IPS-NIHi7 (cell line): ENCODE data around the gene PDGFD.

Source experiments
- DNase-seq: peaks from one replicate; pipeline ENCODE4 v3.0.0; 2012; ENCODE audit warnings: mixed read lengths; ENCODE audit errors: extremely low spot score

PDGFD gene

DNA sequence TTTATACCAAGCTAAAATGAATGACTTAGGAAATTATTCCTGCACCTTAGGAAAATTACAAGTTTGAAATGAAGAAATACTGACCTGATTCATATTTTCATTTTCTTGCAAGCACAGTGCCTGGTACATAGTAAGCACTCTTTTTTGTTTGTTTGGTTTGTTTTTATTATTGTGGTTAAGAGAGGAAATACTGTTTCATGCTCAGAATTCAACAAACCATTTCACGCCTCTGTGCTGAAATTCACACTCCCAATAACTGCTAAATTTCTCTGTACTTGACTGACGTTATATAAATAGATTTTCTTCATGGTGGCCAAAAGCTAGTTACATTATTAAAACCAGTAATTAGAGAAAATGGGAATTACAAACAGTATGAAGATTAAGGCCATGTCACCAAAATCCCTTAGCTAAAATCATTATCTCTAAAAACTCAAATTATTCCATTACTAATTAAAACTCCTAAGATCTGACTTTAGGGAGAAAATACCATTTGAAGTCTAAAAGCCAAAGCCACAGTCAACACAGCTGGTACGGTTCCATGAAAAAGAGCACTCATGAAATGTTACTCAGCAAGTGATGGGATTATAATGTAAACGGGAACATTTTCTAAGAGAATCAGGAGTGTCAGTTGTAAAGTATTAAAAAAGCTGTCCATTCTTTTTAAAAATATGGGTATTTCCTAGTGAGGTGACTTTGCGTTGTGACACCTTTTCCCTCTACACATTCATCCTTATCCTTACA, 205.3 kb downstream of the PDGFD start:
- DNase-seq: no peak

DNA sequence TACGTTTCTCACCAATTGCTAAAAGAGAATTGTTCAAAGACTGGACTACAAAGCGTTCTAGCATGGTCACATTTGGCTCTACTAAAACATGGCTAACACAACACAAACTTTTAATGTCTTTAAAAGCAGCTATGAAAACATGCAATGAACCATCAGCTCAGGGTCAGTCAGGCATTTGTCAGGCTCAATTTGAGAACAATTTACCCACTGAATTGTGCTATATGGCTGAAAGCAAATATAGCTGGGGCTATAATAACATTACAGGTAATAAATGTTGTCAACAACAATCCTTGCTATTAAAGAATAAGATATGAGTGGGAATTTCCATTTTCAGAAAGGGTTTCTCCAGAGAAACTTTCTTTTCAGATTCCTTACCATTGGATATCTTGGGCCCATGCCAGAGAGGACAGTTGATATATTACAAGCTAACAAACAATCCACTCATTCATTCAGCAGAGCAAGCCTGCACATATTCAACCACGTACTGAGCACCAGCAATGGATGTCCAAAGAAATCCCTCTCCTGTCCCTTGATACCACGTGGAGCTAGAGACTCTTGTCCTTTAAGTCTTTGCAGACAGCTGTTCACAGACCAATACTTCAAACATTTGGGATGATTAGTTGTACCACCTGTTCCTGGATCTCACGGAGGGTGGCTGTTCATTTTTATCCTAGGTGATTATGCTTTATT, 210.0 kb downstream of the PDGFD start:
- DNase-seq: no peak

DNA sequence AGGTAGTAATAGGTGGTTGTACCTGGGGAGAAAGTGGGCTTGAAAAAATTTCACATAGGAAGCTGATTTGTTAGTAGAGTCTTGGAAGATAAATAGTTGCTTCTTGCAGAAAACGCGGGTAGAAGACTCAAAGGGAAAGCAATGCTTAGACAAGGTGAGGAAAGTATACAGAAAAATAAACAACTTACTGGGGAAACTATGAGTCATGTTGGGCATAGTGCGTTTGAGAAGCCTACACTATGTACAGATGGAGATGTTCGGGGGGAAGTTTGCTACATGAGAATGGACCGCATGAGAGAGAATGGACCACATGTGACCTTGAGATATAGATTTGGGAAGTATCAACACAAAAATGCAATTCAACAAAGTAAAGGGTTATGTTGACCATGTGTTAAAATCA, 214.2 kb downstream of the PDGFD start:
- DNase-seq: no peak

DNA sequence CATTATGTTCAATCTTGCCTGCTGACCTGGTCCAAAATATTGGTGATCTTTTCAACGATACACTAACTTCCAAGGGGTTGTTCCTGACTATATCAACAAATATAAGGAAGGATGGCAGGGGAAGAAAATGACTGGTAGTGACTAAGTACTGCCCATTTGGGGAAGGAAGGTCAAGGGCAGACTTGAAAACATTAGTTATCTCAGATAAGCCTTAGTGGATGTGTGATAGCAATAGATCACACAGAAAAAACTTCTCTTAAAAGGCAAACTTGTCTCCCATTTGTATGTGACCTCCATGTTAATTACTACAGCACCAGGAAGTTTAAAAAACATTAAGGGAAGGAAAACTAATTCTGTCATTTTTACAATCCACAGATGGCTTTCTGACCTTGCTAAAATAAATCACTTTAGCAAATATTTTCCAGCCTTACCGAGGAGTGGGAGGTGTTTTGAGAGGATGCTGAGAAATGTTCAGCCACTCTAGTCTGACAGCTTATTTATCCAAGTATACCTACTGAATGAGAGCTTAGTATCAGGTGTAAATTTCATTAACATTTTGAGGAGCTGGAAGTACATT, 215.7 kb downstream of the PDGFD start:
- DNase-seq: no peak

DNA sequence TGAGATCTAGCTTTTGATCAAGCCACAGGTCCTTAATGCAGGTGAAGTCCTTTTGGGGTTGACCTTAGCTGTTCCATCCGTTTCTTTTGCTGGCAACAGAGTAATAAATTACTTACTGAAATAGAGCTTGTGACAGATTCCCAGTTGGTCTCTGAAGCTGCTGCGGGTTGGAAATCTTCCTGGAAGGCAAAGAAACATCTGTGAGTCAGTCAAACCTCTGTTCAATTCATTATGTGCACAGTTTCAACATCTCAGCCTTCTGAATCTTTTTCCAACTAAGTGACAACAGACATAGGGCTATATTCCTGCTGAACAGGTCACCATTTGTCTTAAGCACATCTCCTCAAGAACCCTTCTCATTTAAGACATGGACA, 216.4 kb downstream of the PDGFD start:
- DNase-seq: no peak

DNA sequence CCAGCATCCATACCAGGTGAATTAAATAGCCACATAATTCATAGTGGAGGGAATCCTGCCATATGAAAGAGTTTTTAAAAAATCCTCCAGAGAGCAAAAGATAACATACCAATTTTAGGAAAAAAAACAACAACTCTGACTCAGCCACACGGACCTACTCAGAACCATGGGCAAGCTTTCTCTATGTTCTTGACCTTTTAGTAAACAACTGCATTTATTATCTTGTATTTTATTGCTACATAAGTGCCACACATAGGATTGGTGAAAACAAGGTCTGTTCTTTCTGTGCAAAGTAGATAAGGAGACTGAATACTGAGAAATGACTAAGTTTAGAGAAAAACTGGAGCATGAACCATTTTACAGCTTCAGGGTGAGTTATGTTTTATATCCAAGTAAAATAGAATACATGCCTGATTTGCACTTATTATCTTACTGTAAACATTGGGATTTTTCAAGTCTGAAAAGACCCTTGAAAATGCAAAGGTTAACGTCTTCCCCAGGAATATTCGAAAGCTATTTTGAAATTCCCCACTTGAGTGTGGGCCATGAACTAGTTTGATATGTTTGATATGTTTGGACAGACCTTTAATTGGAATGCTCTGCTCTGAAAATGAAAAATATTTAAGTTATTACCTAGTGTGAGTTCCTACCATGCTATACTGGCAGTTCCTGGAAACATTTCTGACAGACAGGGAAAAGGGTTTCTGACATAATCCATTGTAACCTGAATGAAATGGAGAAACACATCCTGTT, 217.0 kb downstream of the PDGFD start:
- DNase-seq: no peak

DNA sequence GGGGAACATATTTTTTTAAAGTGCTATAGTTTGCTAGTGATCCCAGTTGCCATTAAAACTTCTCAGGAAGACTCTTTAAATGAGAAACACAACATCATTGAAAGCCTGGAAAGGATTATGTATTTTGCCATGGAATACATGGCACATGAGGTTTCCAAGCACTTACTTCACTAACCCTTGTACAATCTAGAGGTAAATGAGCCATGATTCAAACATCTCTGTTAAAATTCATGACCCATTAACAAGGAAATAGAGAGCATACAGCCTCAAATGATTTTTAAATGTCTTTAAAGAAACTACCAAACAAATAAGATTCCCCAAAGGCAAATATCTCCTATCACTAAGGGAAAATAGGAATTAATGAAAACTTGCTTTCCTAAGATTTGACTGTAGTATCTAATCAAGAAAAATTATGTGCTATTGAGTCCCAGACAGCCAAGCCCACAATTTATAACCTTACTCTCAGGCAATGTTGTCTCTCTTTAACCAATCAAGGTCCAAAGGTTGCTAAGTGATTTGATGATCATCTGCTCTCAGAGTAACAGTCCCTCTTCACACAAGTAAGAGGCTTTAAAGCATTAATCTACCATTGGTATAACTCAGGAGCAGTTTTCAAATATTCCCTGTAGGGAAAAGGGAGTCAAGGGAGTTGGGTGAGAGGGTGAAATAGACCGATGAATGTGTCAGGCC, 219.6 kb downstream of the PDGFD start:
- DNase-seq: no peak

DNA sequence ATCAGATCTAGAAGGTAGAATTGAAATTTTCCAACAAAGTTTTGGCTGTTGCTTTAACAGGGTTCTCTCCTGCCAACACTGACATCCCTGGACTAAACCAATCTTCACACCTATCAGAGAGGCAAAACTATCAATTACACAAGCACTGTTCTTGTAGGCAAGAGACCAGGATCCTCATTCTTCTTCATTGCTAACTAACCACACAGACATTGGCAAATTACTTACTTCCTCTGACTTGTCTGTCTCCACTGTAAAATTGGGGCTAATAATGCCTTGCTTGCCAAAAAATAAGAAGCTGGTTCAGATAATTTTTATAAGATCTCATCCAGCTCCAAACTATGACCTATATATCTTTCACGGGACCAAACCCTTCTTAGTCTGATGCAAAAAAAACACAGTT, 221.3 kb downstream of the PDGFD start:
- DNase-seq: no peak

DNA sequence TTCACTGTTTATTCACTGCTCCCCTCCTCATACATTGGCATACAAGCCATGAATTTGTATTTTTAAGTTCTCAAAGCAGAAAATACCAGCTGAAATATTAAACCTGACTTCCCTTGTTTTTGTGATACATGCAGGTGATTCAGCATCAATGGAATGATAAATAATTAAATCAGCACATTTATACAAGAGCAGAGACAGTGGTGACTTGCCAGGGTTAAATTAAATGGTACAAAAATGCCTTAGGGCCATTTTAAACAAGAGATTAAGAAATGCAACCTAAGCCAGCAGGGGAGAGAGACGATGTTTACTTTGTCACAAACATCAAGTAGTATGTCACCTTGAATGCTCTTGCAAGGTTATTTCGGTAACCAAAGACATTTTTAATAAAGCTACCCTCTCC, 223.4 kb downstream of the PDGFD start:
- DNase-seq: no peak

DNA sequence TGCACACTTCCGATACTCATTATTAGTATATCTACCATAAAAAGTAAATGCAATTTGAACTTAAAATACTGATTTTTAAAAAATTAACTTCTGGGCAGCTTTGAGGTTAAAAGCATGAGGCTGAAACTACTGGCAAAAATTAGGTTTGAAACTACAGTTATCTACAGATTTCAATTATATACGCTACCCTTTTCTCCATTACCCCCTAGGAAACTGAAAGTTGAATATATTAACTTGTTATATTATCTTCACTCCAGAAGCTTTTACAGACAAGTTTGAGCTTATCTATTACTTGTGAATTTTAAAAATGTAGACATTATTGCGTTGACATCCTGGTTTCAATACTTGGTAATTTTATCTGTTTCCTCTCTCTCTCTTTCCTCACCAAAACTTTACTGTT, 224.3 kb downstream of the PDGFD start:
- no peak for DNase-seq

DNA sequence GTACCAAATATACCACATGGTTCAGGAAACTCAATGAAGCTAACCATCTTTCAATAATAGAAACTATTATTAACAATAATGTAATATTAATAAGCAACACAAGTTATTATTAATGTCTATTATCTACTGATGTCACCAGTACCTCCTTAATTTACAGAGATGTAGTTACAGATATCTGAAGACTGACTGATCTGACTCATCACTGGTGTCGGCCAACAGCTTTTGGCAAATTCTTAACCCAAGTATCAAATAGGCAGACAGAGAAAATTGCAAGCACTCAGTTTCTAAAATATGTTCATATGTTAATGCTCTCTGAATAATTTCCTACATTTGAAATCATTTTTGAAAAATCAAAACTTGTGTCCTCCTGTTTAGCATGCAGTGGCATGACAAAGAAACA, 227.9 kb downstream of the PDGFD start:
- DNase-seq: no peak

DNA sequence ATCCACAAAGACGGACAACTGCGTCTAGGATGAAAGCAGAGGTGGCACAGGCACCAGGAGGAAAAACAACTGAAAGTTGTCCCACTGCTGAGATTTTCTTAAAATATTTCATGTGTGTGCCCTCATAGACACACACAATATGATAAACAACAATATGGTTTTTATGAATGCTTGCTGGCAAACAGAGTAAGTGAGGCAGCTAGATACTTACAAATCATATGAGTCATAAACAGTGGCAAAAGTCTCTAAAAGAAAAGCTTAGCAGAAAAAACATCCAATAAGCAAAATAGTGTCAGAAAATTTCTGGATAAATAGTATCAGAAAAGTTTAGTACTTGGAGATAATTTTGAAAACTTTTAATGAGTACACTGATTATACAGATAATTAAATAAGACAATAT, 228.7 kb downstream of the PDGFD start:
- no peak for DNase-seq

DNA sequence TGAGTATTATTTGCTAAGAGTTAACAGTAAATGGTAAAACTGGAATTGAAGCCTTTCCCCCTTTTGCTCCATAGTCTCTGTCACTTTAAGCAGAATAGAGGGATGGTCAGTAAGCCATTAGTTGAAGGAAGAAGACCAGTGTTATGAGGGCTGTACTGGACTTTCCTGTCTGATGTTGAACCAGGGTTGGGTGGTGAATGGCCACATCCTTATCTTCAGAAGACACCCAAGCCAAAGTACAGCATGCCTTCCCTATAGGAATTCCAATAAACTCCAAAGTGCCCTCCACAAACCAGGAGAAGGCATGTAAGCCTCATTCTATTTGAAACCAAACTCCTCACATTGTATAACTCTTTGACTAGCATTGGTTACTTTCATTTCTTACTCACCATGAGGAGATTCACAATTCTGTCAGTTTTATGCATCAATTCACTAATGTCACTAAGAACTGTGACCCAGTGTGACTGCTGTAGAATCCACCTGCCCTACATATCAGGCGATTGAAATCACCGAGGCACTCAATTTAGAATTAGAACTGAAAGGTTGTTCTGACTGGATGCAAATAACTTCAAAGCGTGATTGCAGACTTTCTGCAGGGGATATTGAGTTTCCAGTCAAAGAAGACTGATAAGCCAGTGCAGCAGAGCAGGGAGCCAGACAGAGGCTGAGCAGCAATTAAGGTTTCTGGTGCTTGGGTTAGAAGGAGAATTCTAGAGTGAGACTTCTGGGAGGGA, 234.6 kb downstream of the PDGFD start:
- DNase-seq: no peak

DNA sequence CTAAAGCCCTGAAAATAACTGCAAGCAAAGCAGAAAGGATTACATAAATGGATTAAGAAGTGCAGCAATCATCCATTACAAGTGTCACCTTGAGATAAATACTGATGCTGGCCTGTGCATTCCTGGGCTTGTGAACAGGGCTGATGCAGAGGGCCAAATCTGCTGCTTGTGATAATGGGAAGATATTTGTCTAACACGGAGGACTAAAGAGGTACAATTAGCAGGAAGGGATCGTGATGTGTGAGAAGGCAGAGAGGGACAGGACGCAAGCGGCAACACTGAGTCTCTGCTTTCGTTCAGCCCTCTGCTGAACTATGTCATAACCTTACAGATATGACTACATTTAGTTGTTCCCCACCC, 235.2 kb downstream of the PDGFD start:
- no peak for DNase-seq

DNA sequence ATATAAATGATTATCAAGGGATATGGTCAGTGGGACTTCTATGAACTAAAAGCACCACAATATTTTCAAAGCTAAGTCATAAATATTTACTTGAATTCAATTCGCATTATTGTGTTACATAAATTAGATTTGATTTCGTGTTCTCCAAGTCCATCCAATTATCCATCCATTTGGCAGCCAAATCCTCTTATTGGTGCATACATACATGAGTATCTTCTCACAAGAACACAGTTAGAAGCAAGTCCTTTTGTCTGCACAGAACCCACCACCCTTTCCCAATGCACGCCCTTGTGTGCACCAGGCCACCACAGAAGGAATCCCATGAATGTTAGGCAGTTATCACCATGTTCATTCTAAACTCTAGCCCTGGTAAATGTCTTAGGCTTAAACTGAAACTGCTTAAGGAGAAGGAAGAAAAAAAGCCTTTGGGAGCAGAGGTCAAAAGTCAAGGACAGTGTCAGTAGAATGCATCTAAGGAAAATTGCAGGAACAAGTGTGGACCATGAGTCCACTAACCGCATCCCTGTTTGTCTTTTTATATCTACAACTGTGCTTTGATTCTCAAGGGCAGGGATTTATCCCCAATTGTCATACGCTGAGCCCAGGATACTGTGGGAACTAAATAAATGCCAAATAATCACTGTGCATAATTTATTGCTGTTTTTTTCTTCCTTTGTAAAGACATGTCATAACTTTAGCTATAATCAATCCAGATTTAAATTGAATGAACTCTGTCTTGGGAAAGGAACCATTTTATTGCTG, 235.7 kb downstream of the PDGFD start:
- no peak for DNase-seq

DNA sequence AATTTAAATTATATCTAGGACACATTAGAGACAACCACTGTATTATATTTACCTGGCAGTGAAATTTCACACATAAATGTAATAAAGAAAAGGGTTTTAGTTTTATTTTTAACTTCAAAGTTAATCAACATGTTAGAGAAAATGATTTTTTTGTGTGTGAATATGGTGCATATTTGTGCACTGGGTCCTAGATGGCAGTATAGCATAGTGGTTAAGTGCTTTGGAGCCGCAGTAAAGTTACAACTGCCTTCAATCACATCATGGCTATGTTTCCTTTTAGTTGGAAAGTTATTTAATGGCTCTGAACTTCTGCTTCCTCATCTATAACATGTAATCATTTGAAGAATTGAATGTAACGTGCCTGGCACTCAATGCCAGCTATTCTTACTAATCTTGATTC, 236.4 kb downstream of the PDGFD start:
- DNase-seq: no peak

DNA sequence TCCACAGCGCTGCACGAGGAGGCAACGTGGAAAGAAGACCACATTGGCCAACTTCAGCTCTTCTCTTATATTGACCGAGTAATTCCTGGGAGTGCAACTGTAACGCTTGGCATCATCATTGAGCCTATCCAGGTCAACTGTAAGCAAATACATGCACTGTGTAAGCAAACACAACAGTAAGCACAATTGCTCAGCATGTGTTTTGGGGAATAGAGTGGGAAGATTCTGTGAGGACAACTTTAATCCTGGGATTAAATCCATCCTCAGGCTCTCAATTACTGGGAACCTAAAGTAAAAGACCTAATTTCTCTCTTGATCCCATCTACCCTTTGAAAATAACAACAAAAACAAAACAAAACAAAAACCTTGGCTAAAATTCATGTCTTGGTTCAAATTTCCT, 237.0 kb downstream of the PDGFD start:
- DNase-seq: no peak

DNA sequence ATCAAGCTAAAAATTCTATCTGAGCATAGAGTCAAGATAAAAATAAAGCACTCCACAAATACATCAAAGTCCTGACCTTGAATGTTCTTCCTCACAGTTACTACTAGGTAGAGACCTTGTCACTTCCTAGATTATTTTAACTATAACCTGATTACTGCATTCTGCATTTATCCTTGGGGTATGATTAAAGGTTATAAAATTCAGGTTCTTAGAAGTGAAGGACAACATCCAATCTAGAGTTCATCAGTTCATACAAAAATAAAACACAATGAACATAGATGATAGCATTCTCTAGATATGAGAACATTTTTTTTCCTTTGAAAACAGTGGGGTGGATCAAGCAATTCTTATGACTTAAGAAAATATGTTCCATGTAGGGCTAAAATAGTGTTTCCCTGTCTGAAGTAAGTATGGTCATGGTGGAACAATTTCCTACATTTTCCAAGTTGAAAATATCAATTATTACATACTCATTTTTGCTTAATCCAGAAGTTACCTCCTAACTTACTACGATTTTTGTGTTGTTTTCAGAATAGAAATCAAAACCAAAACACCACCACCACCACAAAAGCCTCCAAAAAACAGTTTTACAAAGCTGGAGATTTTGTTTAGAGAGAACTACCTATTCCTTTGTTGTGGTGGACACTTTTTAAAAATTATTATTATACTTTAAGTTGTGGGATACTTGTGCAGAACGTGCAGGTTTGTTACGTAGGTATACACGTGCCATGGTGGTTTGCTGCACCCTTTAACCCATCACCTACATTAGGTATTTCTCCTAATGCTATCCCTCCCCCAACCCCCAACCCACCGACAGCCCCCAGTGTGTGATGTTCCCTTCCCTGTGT, 239.6 kb downstream of the PDGFD start:
- no peak for DNase-seq

DNA sequence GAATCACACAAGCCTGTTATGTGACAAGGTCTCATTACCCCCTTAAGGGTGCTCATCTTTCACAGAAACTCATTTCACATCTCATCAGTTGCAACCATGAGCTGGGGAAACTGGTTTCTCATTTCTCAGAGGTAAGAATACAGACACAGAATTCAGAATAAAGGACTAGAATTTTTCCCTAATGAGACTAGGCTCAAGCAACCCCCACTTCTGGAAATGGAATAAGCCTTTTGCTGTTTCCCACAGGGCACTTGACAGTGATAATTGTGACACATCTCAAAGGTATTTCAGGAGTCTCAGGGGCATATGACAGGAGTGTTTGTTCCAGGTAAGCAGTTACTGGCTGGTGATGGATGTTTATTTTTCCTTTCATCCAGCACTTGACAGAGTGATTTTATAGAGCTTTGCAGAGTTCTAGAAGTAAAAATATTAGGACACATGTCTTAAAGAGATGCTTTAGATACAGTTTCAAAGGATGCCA, 240.5 kb downstream of the PDGFD start:
- DNase-seq: peak; percentile 16

DNA sequence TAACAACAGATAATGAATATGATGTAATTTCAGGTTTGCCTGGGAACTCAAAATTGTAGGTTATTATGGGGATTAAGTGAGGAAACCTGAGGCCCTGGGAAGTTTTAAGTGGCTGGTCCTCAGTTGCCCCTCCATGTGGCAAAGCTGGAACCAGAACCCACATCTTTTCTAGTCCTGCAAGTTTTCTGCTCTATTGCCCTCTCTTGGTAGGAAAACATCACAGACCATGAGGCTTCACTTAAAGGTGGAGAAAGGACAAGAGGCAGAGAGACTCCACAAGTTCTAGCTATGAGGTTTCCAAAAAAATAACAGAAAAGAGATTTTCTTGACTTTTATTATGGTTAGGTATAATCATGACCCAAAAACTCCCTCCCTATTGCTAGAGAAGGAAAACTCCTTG, 243.0 kb downstream of the PDGFD start:
- peak; percentile 30 for DNase-seq
